Upper lobe of left lung (tissue), 6 donors: ENCODE results near the gene HOGA1. TPM values are rescaled to one million over a fixed set of nuclear protein-coding genes. Genes with fewer than 3 reads are reported as not detected.

Experiments used
- ATAC-seq, 2 donors: fragments of 200-7000 bp; cut with Tn5 transposase; one replicate each; pipeline ENCODE4 v1.9.1; 2022; ENCODE audit warnings: mild to moderate bottlenecking in 2 of 2, moderate library complexity in 2 of 2; ENCODE audit not compliant: low FRiP score in 2 of 2
- DNase-seq, 2 donors: peaks; one replicate each; pipeline ENCODE4 v3.0.0-alpha.2; 2019 to 2020
- H3K27ac ChIP-seq, 4 donors: fragments of 200-600 bp; sonication (generic); one replicate each; pipeline ENCODE4 v1.5.1; 2016 to 2019
- H3K27me3 ChIP-seq, 4 donors: fragments of 200-600 bp; sonication (generic); one replicate each; pipeline ENCODE4 v1.5.1; 2017 to 2019
- H3K36me3 ChIP-seq, 4 donors: fragments of 200-600 bp; sonication (generic); one replicate each; pipeline ENCODE4 v1.5.1; 2016 to 2019
- H3K4me1 ChIP-seq, 4 donors: fragments of 200-600 bp; sonication (generic); one replicate each; pipeline ENCODE4 v1.5.1; 2018 to 2019
- H3K4me3 ChIP-seq, 4 donors: fragments of 200-600 bp; sonication (generic); one replicate each; pipeline ENCODE4 v1.5.1; 2017 to 2019; ENCODE audit warnings: mild to moderate bottlenecking in 2 of 4, moderate library complexity in 1 of 4
- H3K9me3 ChIP-seq, 4 donors: fragments of 200-600 bp; sonication (generic); one replicate each; pipeline ENCODE4 v1.5.1; 2018 to 2019
- CTCF ChIP-seq, 6 experiments: fragments of 450-650 bp in 4 of 6; fragments of 200-600 bp in 2 of 6; sonication (generic) in 2 of 6; IDR thresholded peaks; one replicate each; pipeline ENCODE4 v1.5.1; 2016 to 2019; ENCODE audit warnings: antibody characterized with exemption in 6 of 6
- EP300 ChIP-seq, 4 donors: sonication (generic); formaldehyde crosslinking; IDR thresholded peaks; one replicate each; pipeline ENCODE4 v1.5.1; 2017; ENCODE audit warnings: antibody characterized with exemption in 4 of 4, control low read depth in 2 of 4
- POLR2A ChIP-seq, 4 donors: fragments of 450-650 bp; IDR thresholded peaks; one replicate each; pipeline ENCODE4 v1.5.1; 2016 to 2017; ENCODE audit warnings: antibody characterized with exemption in 4 of 4, mild to moderate bottlenecking in 2 of 4
- POLR2AphosphoS5 ChIP-seq, 2 donors: sonication (generic); formaldehyde crosslinking; IDR thresholded peaks; one replicate each; pipeline ENCODE4 v1.5.1; 2017; ENCODE audit warnings: antibody characterized with exemption in 2 of 2
- WGBS, 2 donors: methylation state at CpG; one replicate each; pipeline ENCODE4 v1.1.5; 2017 to 2018; 5-methylcytosine and 5-hydroxymethylcytosine counted together
- total RNA-seq, 6 donors: library from RNA; depleted of rRNA in 4 of 6; stranded (reverse); fragments of >200 nt in 4 of 6; gene quantifications; one replicate each; pipeline versions ENCODE4 v1.1.0 to v1.2.1, GENCODE V29; 2016 to 2021
- donor health status: DM: no; HTN: no; CAD: no; lungs with moderate emphysema.
- donor health status: DM: no; HTN: yes; CAD: no; lungs with severe emphysema.

Gene HOGA1
- total RNA-seq, 6 donors from 2014 or later, result 0.39 to 4.2 (median 1.9) TPM

- no peaks in the 10 kb centered on the region for H3K9me3 ChIP-seq
- WGBS, 2 donors, result 60 to 65% methylated on average over 10 of the region's 10 CpGs
- ATAC-seq (peak; percentile 76 to 90), DNase-seq (peak in 1 of 2 donors; percentile 29)
- H3K4me3 ChIP-seq, result no peak overlapping the region
- peaks cover 4 to 15% (median 13%) of the 10 kb centered on the region in 4 donors for H3K4me1 ChIP-seq
- H3K36me3 ChIP-seq, result no peaks in the 10 kb centered on the region
- H3K27ac ChIP-seq, result peak overlapping the region; percentile 56 to 84 (median 70)
- TF ChIP-seq EP300 (IDR thresholded peaks at IDR 0.05) (peak in 2 of 4 donors; percentile 45 to 56), POLR2A (IDR thresholded peaks at IDR 0.05) (no peak), POLR2AphosphoS5 (IDR thresholded peaks at IDR 0.05) (peak; percentile 24 to 68)
- H3K27me3 ChIP-seq, result no peaks in the 10 kb centered on the region
These were observed 12.2 kb downstream of the HOGA1 start for GRCh38 chr10:97596101-97597082.

GRCh38 chr10:97597778-97598177 lies 13.6 kb downstream of the HOGA1 start:
- WGBS, 2 donors, result 46 to 79% methylated on average over 2 of the region's 2 CpGs
- ATAC-seq, result no peak
- H3K4me3 ChIP-seq, result no peak overlapping the region

GRCh38 chr10:97598407-97599271 lies 14.4 kb downstream of the HOGA1 start:
- DNase-seq, result peak in 1 of 2 donors; percentile 67

More at GRCh38 chr10:97597778-97598177, 13.6 kb downstream of the HOGA1 start:
- H3K9me3 ChIP-seq, result no peaks in the 10 kb centered on the region
- H3K36me3 ChIP-seq, result no peaks in the 10 kb centered on the region
- DNase-seq, result no peak
- H3K4me1 ChIP-seq, result peaks cover 4 to 15% (median 13%) of the 10 kb centered on the region in 4 donors
- H3K27ac ChIP-seq, result peak overlapping the region in 1 of 4 donors; percentile 64
- TF ChIP-seq CTCF (IDR thresholded peaks at IDR 0.05), result no peak
- TF ChIP-seq EP300 (IDR thresholded peaks at IDR 0.05), result no peak
- TF ChIP-seq POLR2A (IDR thresholded peaks at IDR 0.05), result no peak
- TF ChIP-seq POLR2AphosphoS5 (IDR thresholded peaks at IDR 0.05), result no peak
- H3K27me3 ChIP-seq, result no peaks in the 10 kb centered on the region

GRCh38 chr10:97599272-97599619 lies 15.1 kb downstream of the HOGA1 start:
- Histone ChIP-seq H3K36me3 (no peaks in the 10 kb centered on the region), H3K27ac (no peak overlapping the region), H3K27me3 (no peaks in the 10 kb centered on the region), H3K4me1 (peaks cover 4 to 15% (median 9%) of the 10 kb centered on the region in 4 donors), H3K9me3 (no peaks in the 10 kb centered on the region), H3K4me3 (no peak overlapping the region)
- no peak for ATAC-seq
- DNase-seq, result no peak
- WGBS, 2 donors, result 90 to 91% methylated on average over 6 of the region's 6 CpGs
- TF ChIP-seq EP300 (IDR thresholded peaks at IDR 0.05) (no peak), POLR2A (IDR thresholded peaks at IDR 0.05) (no peak), CTCF (IDR thresholded peaks at IDR 0.05) (no peak), POLR2AphosphoS5 (IDR thresholded peaks at IDR 0.05) (no peak)

More at GRCh38 chr10:97598407-97599271, 14.4 kb downstream of the HOGA1 start:
- TF ChIP-seq EP300 (IDR thresholded peaks at IDR 0.05), result no peak
- no peak for TF ChIP-seq POLR2A (IDR thresholded peaks at IDR 0.05)
- TF ChIP-seq CTCF (IDR thresholded peaks at IDR 0.05), result no peak
- TF ChIP-seq POLR2AphosphoS5 (IDR thresholded peaks at IDR 0.05), result no peak
- ATAC-seq, result no peak
- no peak overlapping the region for H3K27ac ChIP-seq
- H3K27me3 ChIP-seq, result no peaks in the 10 kb centered on the region
- WGBS, 2 donors, result 92% methylated on average over 12 to 19 of the region's 19 CpGs
- no peaks in the 10 kb centered on the region for H3K36me3 ChIP-seq
- H3K4me1 ChIP-seq, result peaks cover 4 to 15% (median 11%) of the 10 kb centered on the region in 4 donors
- H3K9me3 ChIP-seq, result no peaks in the 10 kb centered on the region
- H3K4me3 ChIP-seq, result no peak overlapping the region

- Histone ChIP-seq H3K9me3 (no peaks in the 10 kb centered on the region), H3K27ac (no peak overlapping the region), H3K36me3 (no peaks in the 10 kb centered on the region), H3K4me1 (peaks cover 4 to 15% (median 9%) of the 10 kb centered on the region in 4 donors), H3K4me3 (no peak overlapping the region), H3K27me3 (no peaks in the 10 kb centered on the region)
- TF ChIP-seq CTCF (IDR thresholded peaks at IDR 0.05) (no peak), POLR2A (IDR thresholded peaks at IDR 0.05) (no peak), POLR2AphosphoS5 (IDR thresholded peaks at IDR 0.05) (no peak), EP300 (IDR thresholded peaks at IDR 0.05) (no peak)
- WGBS, 2 donors, result 90 to 95% methylated on average over 1 of the region's 1 CpG
- DNase-seq (no peak), ATAC-seq (no peak)
These were observed 16.4 kb downstream of the HOGA1 start for GRCh38 chr10:97600616-97601015.
